Choroid plexus epithelial cell (primary cell): Measurements from ENCODE around the gene SCGB1C2.

ENCODE experiments used
- DNase-seq: peaks from one replicate; pipeline ENCODE4 v3.0.0-alpha.2; 2010; ENCODE audit warnings: low read depth
- H3K4me3 ChIP-seq: 2 replicates; pipeline ENCODE4 v1.5.1; 2011; ENCODE audit warnings: low read depth, mild to moderate bottlenecking, control low read depth, low read length, moderate library complexity
- CTCF ChIP-seq: conservative IDR thresholded peaks from 2 replicates; pipeline ENCODE4 v1.5.1; 2011; ENCODE audit warnings: low read depth, mild to moderate bottlenecking, control low read depth, inconsistent platforms, low read length, moderate library complexity

SCGB1C2 gene

GRCh38 chr17:147796-148740 is 10.7 kb downstream of the SCGB1C2 start:
- TF ChIP-seq CTCF, result no peak
- DNase-seq, result no peak
- H3K4me3 ChIP-seq, result no peak overlapping the region

GRCh38 chr17:148757-149156 is 11.4 kb downstream of the SCGB1C2 start:
- no peak for TF ChIP-seq CTCF
- no peak for DNase-seq
- H3K4me3 ChIP-seq, result no peak overlapping the region

- peak; percentile 4 for TF ChIP-seq CTCF
- no peak for DNase-seq
- H3K4me3 ChIP-seq, result no peak overlapping the region
These were observed 11.9 kb downstream of the SCGB1C2 start for GRCh38 chr17:149231-149630.

GRCh38 chr17:149897-150584 is 12.7 kb downstream of the SCGB1C2 start:
- TF ChIP-seq CTCF, result no peak
- no peak for DNase-seq

GRCh38 chr17:151004-151403 is 13.6 kb downstream of the SCGB1C2 start:
- TF ChIP-seq CTCF, result no peak
- DNase-seq, result no peak
- H3K4me3 ChIP-seq, result no peak overlapping the region

More at GRCh38 chr17:149897-150584, 12.7 kb downstream of the SCGB1C2 start:
- H3K4me3 ChIP-seq, result no peak overlapping the region

- no peak overlapping the region for H3K4me3 ChIP-seq
- peak; percentile 21 for DNase-seq
- TF ChIP-seq CTCF, result no peak
These were observed 14.8 kb downstream of the SCGB1C2 start for GRCh38 chr17:151886-152859.
